HG02981 (cell line): ENCODE results near the gene MARK2.
A peak's percentile ranks its signal among the peaks of the same experiment; 100 is the strongest.
"Not testable (repeated sequence)": the region's sequence is repeated elsewhere in the genome, so short reads cannot be mapped to it uniquely, and the experiment has no call there.

Experiments used
- ATAC-seq: cut with Tn5 transposase; IDR thresholded peaks from one replicate; pipeline ENCODE4 v1.9.1; 2021; ENCODE audit warnings: mild to moderate bottlenecking, moderate library complexity; ENCODE audit not compliant: unreplicated experiment

The MARK2 gene

GRCh38 chr11:63838678-63839507 lies at the start of gene MARK2:
MARK2 (plus strand) TSS chr11:63839110; CDS start chr11:63839507, 397 bp downstream.
- peak; percentile 73 for ATAC-seq

GRCh38 chr11:63791495-63792167 lies 47.3 kb upstream of the MARK2 start:
- ATAC-seq = no peak

- no peak for ATAC-seq
These were observed 45.7 kb upstream of the MARK2 start for GRCh38 chr11:63793161-63793560.

GRCh38 chr11:63795066-63795465 lies 43.8 kb upstream of the MARK2 start:
- ATAC-seq = no peak

- no peak for ATAC-seq
These were observed 38.0 kb upstream of the MARK2 start for GRCh38 chr11:63800921-63801320.

- ATAC-seq = no peak
These were observed 36.1 kb upstream of the MARK2 start for GRCh38 chr11:63802637-63803414.

- no peak for ATAC-seq
These were observed 34.7 kb upstream of the MARK2 start for GRCh38 chr11:63804259-63804658.

- ATAC-seq = no peak
These were observed 33.0 kb upstream of the MARK2 start for GRCh38 chr11:63805844-63806415.

GRCh38 chr11:63810383-63810782 lies 28.5 kb upstream of the MARK2 start:
- not testable (repeated sequence) for ATAC-seq

- no peak for ATAC-seq
These were observed 27.4 kb upstream of the MARK2 start for GRCh38 chr11:63811522-63811921.

- ATAC-seq = peak; percentile 78
These were observed 25.8 kb upstream of the MARK2 start, which contains the start of gene SPINDOC for GRCh38 chr11:63813035-63813562. SPINDOC (plus strand) TSS chr11:63813456; CDS start chr11:63813687, 231 bp downstream.

- ATAC-seq = peak; percentile 37
These were observed 25.1 kb upstream of the MARK2 start for GRCh38 chr11:63813563-63814382.

GRCh38 chr11:63814383-63814736 lies 24.6 kb upstream of the MARK2 start:
- no peak for ATAC-seq

- ATAC-seq = no peak
These were observed 22.7 kb upstream of the MARK2 start for GRCh38 chr11:63816166-63816565.

GRCh38 chr11:63816732-63817131 lies 22.2 kb upstream of the MARK2 start:
- no peak for ATAC-seq

GRCh38 chr11:63817758-63818498 lies 21.0 kb upstream of the MARK2 start:
- ATAC-seq = no peak

GRCh38 chr11:63818609-63819008 lies 20.3 kb upstream of the MARK2 start:
- ATAC-seq = no peak

- ATAC-seq = no peak
These were observed 17.5 kb upstream of the MARK2 start for GRCh38 chr11:63821411-63821810.

- ATAC-seq = no peak
These were observed 12.3 kb upstream of the MARK2 start for GRCh38 chr11:63826471-63827190.
